NT2/D1 (cell line): ENCODE data around the gene TLN1.

ENCODE experiments used
- YY1 ChIP-seq: IDR thresholded peaks from 2 replicates; pipeline ENCODE4 v1.6.1; 2011; ENCODE audit not compliant: insufficient read length, insufficient read depth
- ZNF274 ChIP-seq: IDR thresholded peaks from 2 replicates; pipeline ENCODE4 v1.6.1; 2011; ENCODE audit warnings: mild to moderate bottlenecking, low read depth, low read length

GRCh38 chr9:35662437-35662836, 69.6 kb downstream of the TLN1 start:
- TF ChIP-seq ZNF274 = no peak
- TF ChIP-seq YY1 = no peak
